GM19395 (cell line): ENCODE results near the gene DRGX.
A peak's percentile ranks its signal among the peaks of the same experiment; 100 is the strongest.

Experiments
- ATAC-seq: cut with Tn5 transposase; IDR thresholded peaks from one replicate; pipeline ENCODE4 v1.9.1; 2021; ENCODE audit warnings: mild to moderate bottlenecking, moderate library complexity; ENCODE audit not compliant: unreplicated experiment

DRGX gene

DNA sequence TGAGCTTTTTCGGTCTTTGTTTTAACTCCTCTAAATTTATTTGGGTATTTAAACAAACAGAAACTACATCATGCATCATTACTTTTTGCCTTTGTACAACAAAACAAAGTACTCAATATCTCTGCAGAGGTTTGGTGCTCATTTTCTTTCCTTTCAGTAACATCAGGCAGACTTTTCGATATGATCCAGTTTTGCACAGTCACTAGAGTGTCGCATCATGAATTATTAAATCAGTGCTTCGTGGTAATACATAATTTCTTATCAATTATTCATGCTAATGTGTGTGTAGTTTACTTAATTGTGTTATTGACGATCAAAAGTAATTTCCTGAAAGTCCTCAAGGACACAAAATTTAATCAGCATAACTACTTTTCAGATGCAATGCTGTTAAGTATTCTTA, 31.8 kb downstream of the DRGX start:
- no peak for ATAC-seq

DNA sequence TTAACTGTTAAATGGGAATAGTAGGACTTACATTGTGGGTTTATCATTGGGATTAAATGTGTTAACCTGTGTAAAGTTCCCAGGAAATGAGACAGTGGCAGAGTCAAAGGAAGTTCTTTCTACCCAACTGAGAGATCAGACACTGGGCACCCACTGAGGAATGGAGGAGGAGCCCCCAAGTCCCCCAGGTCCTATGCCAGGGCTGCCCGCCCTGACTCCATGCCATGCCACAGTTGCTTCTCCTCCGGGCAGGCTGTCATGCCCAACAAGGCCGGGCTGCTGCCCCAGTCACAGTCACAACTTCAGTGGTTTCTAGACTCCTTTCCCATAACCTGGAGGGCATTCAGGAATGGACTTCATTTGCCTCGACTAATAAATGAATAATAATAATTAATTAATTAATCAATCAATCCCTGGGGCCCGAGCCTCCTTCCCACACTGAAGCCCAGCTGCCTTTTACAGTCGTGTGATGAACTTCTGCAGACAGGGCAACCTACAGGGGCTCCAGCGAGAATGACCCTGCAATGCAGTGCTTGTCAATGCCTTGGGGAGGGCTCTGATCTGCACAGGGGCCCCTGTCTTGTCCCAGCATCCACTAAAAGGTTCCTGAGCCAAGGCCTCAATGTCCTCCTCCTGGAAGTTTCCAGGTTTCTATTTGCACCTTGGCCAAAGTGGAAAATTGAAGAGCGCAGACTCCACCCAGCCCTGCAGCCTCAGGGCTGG, 32.4 kb downstream of the DRGX start:
- ATAC-seq: no peak

DNA sequence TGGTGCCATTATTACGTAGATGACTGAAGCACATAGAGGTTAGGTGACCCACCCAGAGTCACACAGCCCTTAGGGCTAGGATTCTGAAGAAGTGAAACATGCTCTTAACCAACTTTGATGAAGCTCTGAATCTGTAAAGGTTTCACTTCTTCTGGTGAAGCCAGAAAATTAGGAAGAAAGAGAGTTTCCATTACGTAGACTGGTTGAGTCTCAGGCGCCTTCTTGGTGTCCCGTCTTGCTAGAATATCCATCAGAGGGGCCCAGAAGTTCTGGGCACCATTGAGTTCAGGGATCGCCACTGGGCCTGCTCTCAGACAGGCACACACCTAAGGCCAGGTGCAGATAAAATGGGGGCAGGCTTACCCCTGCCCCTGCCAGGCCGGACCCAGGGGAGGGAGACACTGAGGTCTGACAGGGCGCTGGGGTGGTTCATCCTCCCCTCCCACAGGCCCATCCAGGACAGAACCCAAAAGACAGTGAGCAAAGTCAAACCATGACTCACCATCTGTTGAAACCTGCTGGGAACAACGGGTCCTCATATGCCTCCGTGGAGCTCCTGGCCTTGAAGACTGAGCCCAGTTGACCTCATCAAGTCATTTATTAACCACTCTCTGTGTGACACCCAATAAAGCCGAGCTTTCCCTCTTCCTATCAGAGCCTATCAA, 33.2 kb downstream of the DRGX start:
- ATAC-seq: peak; percentile 97

DNA sequence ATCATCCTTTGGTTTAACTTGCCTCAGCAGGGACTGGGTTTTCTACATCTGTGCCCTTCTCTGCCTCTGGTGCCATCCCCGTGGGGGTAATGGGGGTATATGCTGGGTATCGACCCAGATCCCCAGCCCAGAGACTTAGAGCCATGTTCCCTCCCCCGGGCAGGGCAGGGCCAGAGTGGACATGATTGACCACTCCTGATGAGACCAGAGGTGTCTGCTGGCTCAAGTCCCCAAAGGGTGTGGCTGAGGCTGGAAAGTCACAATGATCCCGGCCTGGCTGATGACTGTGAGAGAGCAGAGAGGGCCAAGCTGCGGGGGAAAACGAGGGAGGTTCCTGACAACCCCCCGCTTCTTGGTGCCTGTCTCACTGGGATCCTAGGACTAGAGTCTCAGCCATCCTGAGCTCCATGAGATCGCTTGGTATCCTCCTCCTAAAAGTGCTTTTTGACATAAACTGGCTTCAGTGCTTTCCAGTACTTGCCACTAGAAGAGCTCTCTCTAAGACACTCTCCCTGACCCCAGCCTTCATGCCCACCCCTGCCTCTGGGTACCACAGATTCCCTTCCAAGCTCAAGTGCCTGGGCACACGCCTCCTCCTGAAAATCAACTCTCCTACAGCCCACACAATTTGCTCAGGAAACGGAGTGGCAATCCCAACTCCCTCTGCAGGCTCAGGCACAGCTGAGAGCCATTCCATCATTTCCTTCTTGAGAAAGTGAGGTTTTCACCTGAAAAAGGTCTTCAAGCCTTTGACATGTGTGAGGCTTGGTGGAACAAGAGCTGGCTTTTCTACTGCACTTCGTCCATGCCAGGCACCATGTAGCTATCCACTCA, 33.9 kb downstream of the DRGX start:
- no peak for ATAC-seq

DNA sequence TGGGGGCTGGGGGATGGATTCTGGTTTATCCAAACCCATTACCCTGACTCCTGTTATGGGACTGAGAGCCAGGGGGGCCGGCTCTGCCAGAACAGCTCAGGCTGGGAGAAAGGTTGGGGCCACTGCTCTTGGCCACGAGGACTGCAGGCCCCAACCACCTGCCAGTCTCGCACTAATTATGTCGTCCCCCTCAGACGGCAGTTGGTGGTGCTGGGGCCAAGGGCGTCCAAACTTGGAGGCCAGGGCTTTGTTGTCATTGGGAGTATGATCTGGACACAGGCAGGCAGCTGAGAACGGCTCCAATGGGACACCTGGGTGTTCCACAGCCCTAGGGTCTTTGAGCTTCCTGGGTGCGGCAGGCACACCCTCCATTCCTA, 34.7 kb downstream of the DRGX start:
- ATAC-seq: no peak

DNA sequence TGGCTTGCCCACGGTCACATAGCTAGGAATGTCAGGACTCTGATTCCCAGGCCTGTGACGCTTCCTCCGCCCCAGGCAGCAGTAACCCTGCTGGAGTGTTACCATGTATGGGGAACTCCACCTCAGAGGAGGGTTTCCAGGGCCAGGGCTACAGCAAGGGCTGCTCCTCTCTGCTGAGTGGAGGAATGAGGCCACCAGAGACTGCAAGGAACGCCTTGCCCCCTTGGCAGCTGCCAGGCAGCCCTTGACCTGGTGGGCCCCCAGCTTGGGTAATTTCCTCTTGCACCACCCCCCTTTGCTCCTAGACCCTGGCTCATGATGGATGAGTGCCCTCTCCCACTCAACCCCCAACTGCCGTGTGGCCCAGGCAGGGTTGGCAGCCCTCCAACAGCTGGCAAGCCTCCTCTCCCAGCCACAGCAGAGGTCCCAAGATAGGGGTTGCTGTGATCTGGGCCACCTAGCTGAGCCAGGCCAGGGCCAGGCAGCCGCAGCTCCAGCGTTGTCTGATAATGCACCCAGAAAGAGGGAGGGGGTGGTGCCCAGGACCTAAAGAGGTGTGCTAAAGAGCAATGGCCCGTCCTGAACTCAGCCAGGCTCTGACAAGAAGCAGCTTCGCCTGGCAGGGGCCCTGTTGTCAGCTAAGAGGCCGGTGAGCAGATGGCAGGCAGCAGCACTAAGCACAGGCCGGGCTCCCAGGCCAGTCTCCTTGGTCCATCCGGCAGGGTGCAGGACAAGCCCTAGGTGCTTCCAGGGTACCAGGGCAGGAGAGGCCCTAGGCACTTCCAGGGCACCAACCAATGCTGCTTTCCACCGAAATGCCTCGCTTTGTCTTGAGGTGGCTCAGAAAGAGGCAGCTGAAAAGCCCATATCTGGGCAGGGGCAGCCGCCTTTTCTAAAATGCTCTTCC, 35.4 kb downstream of the DRGX start:
- ATAC-seq: no peak

DNA sequence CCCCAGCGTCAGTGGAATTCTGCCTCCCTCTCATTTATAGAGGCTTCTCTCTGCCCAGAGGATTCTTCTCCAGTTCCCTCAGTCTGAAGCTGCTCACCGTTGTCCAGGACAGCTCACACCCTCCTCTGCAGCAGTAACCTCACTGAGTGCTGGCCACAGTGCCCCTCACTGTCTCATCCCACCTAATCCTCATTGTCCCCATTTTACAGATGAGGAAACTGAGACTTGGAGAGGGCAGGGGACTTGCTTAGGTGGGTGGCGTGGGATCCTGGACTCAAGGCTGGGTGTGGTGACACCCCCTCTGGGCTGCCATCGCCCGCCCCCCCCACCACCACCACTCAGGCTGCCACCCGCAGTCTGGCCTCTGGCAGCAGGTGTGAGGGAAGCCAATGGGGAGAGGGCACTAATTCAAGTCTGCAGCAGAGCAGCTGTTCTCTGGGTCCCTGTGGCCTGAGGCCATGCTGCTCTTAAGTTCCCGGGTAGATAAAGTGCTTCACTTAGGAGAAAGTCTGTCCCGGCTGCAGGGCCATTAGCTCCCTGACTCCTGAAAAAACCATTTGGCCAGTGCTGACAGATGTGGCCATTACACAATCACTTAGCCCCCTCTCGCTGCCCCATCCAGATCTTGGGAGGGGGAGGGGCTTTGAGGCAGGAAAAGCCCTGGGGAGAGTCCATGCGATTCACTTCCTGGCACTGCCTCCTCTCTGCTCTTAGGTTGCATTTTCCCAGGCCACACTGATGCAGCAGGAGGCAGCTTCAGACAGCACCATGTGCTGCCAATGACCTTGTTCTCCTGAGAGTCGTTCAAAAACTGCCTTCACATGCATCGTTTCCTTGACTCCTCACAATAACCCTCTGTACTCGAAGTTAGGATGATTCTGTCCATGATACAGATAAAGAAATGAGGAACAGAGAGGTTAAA, 36.3 kb downstream of the DRGX start:
- no peak for ATAC-seq

DNA sequence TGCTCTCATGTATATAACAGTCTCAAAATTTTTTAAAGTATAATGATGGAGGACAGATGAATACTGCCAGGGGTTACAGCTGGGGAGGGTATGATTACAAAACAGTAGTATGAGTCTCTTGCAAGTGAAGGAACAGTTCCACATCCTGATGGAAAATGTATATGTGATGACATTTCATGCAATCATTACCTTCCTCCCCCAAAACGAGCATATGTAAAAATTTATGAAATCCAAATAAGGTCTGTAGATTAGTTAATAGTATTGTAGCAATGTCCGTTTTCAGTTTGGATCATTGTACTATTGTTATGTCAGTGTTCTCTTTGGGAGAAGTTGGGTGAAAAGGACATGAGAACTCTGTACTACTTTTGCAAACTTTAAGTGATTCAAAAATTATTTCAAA, 38.0 kb downstream of the DRGX start:
- no peak for ATAC-seq

DNA sequence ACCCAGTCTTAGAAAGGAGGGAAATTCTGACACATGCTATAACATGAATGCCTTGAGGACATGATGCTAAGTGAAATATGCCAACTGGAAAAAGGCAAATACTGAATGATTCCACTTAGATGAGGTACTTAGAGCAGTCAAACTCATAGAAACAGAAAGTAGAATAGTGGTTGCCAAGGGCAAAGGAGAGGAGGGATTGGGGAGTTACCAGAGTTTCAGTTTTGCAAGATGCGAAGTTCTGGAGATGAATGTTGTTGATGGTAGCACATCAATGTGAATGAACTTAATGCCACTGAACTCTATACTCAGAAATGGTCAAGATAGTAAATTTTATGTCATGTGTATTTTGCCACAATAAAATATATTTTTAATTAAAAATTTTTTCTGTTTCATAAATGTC, 38.9 kb downstream of the DRGX start:
- ATAC-seq: no peak

DNA sequence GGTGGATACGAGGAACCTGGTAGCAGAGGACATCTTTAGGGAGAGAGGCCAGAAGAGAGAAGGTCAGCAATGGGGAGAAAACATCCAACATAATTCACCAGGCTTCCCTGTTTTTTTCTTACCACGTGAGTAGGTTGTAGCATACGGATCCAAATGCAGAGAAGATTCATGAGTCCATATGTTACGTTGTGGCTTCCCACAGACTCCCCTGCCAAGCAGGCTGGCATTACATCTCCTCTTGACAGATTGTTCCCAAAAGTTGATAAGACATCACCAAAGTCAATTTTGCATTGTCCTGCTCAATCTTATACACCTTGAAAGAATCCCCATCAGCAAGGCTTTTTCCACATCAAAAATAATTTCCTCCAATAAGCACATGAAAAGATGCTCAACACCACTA, 39.7 kb downstream of the DRGX start:
- ATAC-seq: no peak

DNA sequence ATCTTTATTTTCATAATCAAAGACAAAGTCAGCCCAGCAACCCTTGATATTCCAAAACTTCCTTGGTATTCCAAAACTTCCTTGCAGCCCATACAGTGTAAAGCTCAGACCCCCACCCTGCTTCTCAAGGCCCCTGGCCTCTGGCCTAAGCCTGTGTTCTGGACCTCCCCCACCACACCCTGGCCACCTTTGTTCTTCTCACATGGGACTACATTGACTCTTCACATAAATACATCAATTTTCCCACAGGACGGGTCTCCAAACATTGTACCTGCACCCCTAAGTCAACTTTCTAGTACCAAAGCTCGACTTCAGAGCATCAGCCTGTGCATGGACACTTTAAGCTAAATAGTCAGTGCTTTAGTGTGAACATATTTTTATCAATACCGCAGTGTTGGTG, 40.7 kb downstream of the DRGX start:
- ATAC-seq: no peak

DNA sequence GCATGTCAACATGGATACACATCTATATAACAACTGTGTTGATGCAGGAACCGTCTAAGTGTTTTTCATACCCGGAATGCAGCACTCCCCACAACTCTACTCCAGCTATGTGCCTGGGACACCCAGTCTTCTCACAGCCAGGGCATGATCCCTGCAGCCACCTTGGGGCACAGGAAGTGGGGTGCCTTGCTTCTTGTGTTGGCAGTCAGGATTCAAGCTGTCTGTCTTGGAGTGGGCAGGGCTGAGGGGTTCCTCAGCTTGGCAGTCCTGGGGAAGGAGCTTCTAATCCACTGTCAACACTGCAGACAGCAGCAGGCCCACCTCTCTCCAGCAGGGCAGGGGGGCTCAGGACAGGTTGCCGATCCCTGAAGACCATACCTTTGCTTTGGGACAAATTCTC, 41.3 kb downstream of the DRGX start:
- no peak for ATAC-seq

DNA sequence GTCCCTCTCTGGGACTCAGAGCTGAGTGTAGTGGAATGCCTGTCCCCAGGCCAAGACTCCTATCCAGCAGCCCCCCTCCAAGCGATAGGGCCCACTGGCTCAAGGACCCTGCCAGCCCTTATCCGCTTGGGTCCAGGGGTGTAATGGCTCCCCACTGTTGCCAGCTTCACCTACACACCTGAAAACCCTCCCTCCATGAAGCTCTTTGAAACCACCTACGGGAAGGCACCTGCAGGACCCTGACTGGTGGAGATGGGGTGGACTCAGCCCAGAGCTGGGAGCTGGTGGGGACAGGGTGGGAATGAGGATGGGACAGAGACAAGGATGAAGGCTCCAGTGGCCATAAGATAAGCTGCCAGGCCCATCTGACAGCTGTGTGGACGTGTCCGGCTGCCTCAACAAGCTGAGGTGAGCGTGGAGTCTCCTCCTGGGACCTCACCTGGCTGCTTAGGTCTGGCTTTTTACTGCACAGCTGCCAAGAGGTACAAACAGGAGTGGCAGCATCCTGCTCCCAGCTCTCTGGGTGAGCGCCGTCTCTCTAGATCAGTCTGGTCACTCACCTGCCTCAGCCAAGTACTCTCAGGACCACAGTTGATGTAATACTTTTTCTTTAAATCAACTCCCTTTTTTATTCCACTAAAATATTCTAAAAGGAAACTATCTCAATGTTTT, 41.9 kb downstream of the DRGX start:
- ATAC-seq: no peak

DNA sequence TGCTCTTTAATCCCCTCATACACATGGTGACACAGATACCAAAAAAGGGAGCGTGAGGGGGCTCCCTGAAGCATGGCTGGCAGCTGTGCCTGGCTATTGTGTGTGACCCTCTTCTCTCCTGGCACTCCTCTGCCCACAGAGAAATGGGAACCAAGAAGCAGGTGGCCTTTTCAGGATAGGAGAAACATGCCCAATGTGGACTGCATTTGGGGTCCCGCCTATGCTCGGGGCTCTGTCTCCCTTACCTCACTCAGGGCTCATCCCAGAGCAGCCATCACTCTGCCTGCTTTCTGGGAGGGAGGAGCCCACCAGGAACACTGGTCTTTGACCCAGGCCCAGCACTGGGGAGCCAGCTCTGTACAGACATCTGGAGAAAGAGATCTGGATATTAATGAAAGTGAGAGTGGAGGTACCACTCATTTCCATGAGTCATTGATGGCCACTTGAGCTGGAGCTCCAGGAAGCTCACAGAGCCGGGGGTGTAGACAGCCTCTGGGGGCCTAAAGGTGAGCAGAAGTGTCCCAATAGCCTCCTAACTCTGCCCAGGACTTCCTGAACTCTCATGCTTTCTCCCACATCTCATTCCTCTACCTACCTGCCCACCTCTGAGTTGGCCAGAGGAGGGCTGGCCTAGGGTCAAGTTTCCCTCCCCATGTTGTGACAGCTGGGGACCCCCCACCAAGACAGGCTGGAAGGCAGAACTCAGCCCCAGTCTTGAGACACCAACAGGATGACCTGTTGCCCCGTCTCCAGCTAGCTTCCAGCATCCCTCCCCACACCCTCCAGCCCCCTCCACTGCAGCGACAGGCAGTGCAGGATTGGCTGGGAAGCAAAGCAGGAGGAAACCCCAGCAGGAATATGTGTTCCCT, 42.6 kb downstream of the DRGX start:
- no peak for ATAC-seq

DNA sequence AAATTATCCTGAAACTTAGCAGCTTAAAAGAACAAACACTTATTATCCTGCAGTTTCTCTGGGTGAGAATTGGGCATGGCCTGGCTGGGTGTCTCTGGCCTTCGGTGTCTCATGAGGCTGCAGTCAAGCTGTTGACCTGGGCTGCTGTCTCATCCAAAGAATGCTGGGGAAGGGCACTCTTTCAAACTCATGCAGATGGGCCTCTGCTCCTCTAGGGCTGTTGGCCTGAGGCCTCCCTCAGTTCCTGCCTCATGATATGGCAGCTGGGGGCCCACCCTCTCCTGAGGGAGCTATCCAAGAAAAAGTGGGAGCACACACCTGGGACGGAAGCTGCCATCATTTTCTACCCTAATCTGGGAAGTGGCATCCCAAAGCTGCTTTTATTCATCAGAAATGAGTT, 43.6 kb downstream of the DRGX start:
- ATAC-seq: no peak

DNA sequence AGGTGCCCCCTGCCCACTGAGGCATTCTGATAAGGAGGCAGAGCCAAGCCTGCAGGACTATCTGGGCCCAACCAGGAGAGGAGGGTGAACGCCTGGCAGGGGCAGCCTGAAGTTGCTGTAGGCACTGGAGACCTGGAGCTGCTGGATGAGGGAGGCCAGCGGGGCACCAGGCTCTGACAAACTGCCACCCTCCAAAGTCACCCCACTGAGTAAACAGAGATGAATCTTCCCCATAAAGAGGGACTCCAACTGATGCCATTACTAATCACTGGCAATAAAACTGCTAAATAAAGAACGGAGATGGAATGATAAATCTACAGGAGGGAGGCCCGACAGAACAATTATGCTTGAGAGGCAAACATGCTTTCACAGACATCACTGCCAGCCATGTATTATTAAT, 44.2 kb downstream of the DRGX start:
- ATAC-seq: no peak

DNA sequence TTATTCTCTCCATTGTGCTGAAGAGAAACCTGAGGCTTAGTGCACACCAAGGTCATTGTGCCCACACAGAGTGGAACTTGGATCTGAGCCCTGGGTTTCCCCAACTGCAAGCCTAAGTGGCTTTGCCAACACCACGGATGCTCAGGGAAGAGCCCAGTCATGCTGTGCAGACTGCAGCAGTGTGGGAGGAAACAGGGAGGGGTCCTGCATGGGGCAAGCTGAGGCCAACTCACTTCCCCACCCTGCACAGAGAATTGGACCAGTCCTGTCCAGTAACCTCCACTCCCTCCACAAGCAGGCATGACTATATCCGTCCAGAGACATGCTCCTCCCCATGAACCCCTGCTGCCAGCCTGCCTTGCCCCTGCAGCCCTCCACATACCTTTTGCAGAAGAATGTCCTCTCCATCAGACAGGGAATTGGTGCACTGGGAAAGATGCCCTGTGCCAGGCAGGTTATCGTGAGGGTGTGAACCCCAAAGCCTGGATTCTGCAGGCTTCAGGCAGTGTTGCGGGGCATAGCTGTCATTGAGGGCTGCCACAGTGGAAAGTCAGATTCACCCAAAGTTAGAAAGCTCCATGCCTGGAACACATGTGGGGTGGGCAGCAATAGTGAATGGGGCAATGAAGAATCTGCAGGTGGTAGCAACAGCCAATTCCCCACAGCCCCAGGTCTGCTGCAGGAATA, 44.9 kb downstream of the DRGX start:
- no peak for ATAC-seq

DNA sequence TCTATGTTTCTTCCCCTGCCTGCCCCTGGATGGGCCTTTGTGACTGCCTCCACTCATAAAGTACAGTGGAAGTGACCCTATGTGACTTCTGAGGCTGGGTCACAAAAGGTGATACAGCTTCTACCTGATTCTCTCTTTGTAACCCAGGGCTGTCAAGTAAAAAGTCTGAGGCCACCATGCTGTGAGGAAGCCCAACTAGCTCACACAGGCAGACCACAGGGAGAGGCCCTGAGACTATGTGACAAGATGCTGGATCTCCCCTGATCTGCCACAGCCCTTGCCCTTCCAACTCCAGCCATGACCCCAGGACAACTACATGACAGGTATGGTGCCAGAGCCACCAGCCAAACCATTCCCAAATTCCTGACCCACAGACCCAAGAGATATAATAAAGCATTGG, 45.8 kb downstream of the DRGX start:
- ATAC-seq: no peak
